ENCODE measurements around the gene NUF2.

DNA sequence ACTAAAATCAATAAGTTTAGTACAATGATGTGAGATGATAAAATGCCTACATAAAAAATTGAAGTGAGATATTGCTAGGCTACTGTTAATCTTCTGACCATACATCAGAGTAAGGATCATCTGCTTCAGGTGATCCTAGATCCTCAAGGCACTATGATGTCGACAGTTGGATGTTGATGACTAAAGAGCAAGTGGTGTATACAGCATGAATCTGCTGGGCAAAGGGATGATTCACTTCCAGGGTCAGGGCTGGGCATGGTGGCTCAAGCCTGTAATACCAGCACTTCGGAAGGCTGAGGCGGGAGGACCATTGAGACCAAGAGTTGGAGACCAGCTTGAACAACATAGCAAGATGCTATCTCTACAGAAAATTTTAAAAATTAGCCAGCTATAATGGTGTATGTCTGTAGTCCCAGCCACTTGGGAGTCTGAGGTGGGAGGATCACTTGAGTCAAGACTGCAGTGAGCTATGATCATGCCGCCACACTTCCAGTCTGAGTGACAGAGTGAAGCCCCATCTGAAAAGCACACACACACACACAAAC, 24.6 kb downstream of the NUF2 start:
- TF ChIP-seq POLR2AphosphoS5 (IDR thresholded peaks at IDR 0.05; ENCODE audit: low read depth, low read length) (no peak), TAF1 (IDR thresholded peaks at IDR 0.05; ENCODE audit: low read depth, low read length) (no peak), BRCA1 (IDR thresholded peaks at IDR 0.05; ENCODE audit: low read depth, low read length) (no peak), GTF2F1 (IDR thresholded peaks at IDR 0.05; ENCODE audit: borderline replicate concordance, low read depth, low read length) (no peak), NRF1 (IDR thresholded peaks at IDR 0.05; ENCODE audit: low read depth, low read length) (no peak), JUN (IDR thresholded peaks at IDR 0.05; ENCODE audit: low read depth, low read length) (no peak), EZH2 (IDR thresholded peaks at IDR 0.05; ENCODE audit: low read depth, low read length, severe bottlenecking) (no peak), HDAC2 (IDR thresholded peaks at IDR 0.05; ENCODE audit: borderline replicate concordance in 1 of 2, low read depth in 2 of 2, low read length in 2 of 2) (no peak), BCL11A (IDR thresholded peaks at IDR 0.05; ENCODE audit: low read depth in 2 of 2, low read length in 2 of 2) (no peak), EGR1 (IDR thresholded peaks at IDR 0.05; ENCODE audit: borderline replicate concordance, low read depth, low read length) (no peak)
- TF ChIP-seq, protein P1, sequence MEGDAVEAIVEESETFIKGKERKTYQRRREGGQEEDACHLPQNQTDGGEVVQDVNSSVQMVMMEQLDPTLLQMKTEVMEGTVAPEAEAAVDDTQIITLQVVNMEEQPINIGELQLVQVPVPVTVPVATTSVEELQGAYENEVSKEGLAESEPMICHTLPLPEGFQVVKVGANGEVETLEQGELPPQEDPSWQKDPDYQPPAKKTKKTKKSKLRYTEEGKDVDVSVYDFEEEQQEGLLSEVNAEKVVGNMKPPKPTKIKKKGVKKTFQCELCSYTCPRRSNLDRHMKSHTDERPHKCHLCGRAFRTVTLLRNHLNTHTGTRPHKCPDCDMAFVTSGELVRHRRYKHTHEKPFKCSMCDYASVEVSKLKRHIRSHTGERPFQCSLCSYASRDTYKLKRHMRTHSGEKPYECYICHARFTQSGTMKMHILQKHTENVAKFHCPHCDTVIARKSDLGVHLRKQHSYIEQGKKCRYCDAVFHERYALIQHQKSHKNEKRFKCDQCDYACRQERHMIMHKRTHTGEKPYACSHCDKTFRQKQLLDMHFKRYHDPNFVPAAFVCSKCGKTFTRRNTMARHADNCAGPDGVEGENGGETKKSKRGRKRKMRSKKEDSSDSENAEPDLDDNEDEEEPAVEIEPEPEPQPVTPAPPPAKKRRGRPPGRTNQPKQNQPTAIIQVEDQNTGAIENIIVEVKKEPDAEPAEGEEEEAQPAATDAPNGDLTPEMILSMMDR (IDR thresholded peaks at IDR 0.05; ENCODE audit: control extremely low read depth in 1 of 3, insufficient read depth in 1 of 3, low read depth in 1 of 3, low read length in 3 of 3), result no peak
- TF ChIP-seq, protein P2, sequence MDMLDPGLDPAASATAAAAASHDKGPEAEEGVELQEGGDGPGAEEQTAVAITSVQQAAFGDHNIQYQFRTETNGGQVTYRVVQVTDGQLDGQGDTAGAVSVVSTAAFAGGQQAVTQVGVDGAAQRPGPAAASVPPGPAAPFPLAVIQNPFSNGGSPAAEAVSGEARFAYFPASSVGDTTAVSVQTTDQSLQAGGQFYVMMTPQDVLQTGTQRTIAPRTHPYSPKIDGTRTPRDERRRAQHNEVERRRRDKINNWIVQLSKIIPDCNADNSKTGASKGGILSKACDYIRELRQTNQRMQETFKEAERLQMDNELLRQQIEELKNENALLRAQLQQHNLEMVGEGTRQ (IDR thresholded peaks at IDR 0.05; ENCODE audit: low read length), result no peak

Measured in H1 (cell line).